Endothelial cell (in vitro differentiated cells): Measurements from ENCODE around the gene STARD7. TPM values are rescaled to one million over a fixed set of nuclear protein-coding genes. Genes with fewer than 3 reads are reported as not detected.

Experiments used
- DNase-seq: peaks from one replicate; pipeline ENCODE4 v3.0.0; 2021; ENCODE audit warnings: low spot score
- H3K27ac Mint-ChIP-seq: one replicate; pipeline ENCODE4 v1.8.0; 2021; ENCODE audit warnings: mixed read lengths, inconsistent platforms; ENCODE audit not compliant: unreplicated experiment
- H3K27me3 Mint-ChIP-seq: one replicate; pipeline ENCODE4 v1.8.0; 2021; ENCODE audit warnings: mild to moderate bottlenecking, moderate library complexity, mixed read lengths, inconsistent platforms; ENCODE audit not compliant: unreplicated experiment
- H3K36me3 Mint-ChIP-seq: one replicate; pipeline ENCODE4 v1.8.0; 2021; ENCODE audit warnings: mild to moderate bottlenecking, low read depth, mixed read lengths, inconsistent platforms; ENCODE audit not compliant: unreplicated experiment
- H3K4me1 Mint-ChIP-seq: one replicate; pipeline ENCODE4 v1.8.0; 2021; ENCODE audit warnings: mild to moderate bottlenecking, mixed read lengths, inconsistent platforms; ENCODE audit not compliant: unreplicated experiment
- H3K4me3 Mint-ChIP-seq: one replicate; pipeline ENCODE4 v1.8.0; 2021; ENCODE audit warnings: mild to moderate bottlenecking, mixed read lengths, inconsistent platforms; ENCODE audit not compliant: unreplicated experiment
- H3K9me3 Mint-ChIP-seq: one replicate; pipeline ENCODE4 v1.8.0; 2021; ENCODE audit warnings: mixed read lengths, inconsistent platforms; ENCODE audit not compliant: unreplicated experiment
- CTCF ChIP-seq: fragments of 200-600 bp; sonication (generic); IDR thresholded peaks from one replicate; pipeline ENCODE4 v1.5.0; 2021; ENCODE audit warnings: antibody characterized with exemption; ENCODE audit not compliant: unreplicated experiment
- total RNA-seq: library from RNA; stranded (reverse); fragmentation: NEBNext Ultra II Directional; extraction: Animal tissue kit (Norgen Biotek cat#: 25700); gene quantifications from one replicate; pipeline ENCODE4 v1.2.1, GENCODE V29; 2021; ENCODE audit not compliant: unreplicated experiment

The STARD7 gene
- total RNA-seq, 1 donor from 2014 or later: 83.4 TPM

- TF ChIP-seq CTCF: no peak
- Mint-ChIP-seq H3K27ac (no peak overlapping the region), H3K9me3 (no peaks in the 10 kb centered on the region), H3K4me1 (peaks cover 14% of the 10 kb centered on the region), H3K36me3 (no peaks in the 10 kb centered on the region), H3K4me3 (no peak overlapping the region), H3K27me3 (peaks cover 13% of the 10 kb centered on the region)
- DNase-seq: peak; percentile 57
Measured at GRCh38 chr2:96148410-96149217, 60.0 kb downstream of the STARD7 start.

GRCh38 chr2:96147593-96148201 lies 60.9 kb downstream of the STARD7 start:
- peaks cover 14% of the 10 kb centered on the region for H3K4me1 Mint-ChIP-seq
- no peak for TF ChIP-seq CTCF
- no peak overlapping the region for H3K27ac Mint-ChIP-seq
- no peak overlapping the region for H3K4me3 Mint-ChIP-seq
- no peaks in the 10 kb centered on the region for H3K9me3 Mint-ChIP-seq
- H3K36me3 Mint-ChIP-seq: no peaks in the 10 kb centered on the region
- H3K27me3 Mint-ChIP-seq: peaks cover 18% of the 10 kb centered on the region
- DNase-seq: no peak

DNA sequence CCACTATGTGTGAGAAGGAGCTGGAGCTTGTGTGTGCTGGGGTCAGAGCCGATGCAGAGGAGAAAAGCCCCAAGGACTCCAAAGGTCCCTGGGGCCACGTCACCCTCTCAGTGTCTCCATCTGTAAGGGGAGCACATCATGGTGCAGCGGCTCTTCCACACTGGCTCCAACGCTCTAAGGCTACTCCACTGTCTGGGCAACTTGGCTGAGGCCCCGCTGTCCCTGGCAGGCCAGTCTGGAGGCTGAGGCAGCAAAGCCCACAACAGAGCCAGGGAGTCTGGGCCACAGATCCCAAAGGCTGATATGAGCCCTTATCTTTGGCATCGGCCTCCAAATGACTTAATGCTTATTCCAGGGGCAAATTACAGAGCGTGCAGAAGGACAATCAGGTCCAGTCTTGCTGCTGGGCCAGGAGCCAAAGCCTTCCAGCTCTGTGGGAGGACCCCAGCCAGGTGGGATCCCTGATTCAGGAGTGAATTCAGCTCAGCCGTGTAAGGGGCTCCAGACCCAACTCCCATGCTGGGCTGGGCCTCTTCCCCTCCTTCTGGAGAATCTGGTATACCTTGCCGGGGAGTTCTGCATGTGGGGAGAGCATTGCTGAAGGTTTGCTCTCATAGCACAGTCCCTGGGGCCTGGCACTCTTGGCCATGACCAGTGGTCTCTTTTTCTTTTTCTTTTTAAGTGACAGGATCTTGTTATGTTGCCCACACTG lies 61.6 kb downstream of the STARD7 start:
- no peak for DNase-seq
- no peak overlapping the region for H3K4me3 Mint-ChIP-seq

DNA sequence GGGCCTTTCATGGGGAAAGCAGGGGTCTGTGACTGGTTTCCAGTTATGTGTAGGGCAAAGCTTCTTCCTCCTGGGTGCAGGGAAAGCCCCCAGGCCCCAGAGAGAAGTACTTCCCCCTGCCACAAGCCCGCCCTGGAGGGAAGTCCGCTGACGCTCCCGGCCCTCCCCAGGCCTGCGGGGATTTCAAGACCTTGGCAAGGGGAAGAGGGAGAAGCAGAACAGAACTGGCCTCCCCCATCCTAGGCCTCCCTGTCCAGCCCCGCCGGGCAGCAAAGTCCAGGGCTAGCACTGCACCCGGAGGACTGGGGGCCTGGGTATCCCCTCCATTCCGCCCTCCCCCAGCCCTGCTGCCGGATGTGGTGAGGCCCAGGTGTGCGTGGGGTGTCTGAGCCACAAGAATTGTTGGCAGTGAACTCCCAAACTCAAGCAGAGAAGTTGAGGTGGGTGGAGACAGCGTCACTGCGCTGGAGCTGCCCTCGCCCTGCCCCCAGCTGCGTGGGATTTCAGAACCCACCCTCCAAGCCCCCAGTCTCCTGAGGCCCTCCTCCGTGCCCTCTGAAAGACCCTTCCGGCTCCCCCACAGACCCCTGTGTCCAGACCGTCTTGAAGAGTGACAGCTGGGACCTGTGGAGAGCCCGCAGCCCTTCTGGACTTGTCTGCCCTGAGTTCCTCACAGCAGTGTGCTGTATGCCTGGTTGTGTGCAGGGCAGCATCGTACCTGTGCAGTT lies 62.3 kb downstream of the STARD7 start:
- no peak for TF ChIP-seq CTCF
- Mint-ChIP-seq H3K9me3 (no peaks in the 10 kb centered on the region), H3K4me1 (peaks cover 9% of the 10 kb centered on the region), H3K27me3 (peaks cover 18% of the 10 kb centered on the region), H3K36me3 (no peaks in the 10 kb centered on the region), H3K4me3 (no peak overlapping the region), H3K27ac (no peak overlapping the region)
- DNase-seq: no peak

More for the DNA sequence above, 61.6 kb downstream of the STARD7 start:
- peaks cover 12% of the 10 kb centered on the region for H3K4me1 Mint-ChIP-seq
- no peaks in the 10 kb centered on the region for H3K9me3 Mint-ChIP-seq
- peaks cover 18% of the 10 kb centered on the region for H3K27me3 Mint-ChIP-seq
- H3K27ac Mint-ChIP-seq: no peak overlapping the region
- TF ChIP-seq CTCF: no peak
- no peaks in the 10 kb centered on the region for H3K36me3 Mint-ChIP-seq
